IMR-90 (cell line): ENCODE results near the gene APOC1. TPM values are rescaled to one million over a fixed set of nuclear protein-coding genes. Genes with fewer than 3 reads are reported as not detected.

Experiments
- ATAC-seq: fragments of 200-7000 bp; cut with Tn5 transposase; 2 replicates; pipeline ENCODE4 v1.9.1; 2020; ENCODE audit warnings: low read depth, mild to moderate bottlenecking, moderate library complexity
- BruUV-seq: library from RNA; stranded (reverse); fragments of 400-500 nt; replicated peaks from 2 replicates; lab custom pipeline; 2021; lab: Mats Ljungman, UMichigan
- CTCF ChIA-PET: fragments of 300-600 bp; formaldehyde crosslinking; extraction: SDS; loops from one replicate; lab custom pipeline; 2021; ENCODE audit warnings: antibody characterized with exemption; lab: Yijun Ruan, JAX
- POLR2A ChIA-PET: fragments of 300-600 bp; sonication (Branson Sonifier 250); formaldehyde crosslinking; loops from one replicate; lab custom pipeline; 2022; ENCODE audit warnings: antibody characterized with exemption; ENCODE audit not compliant: unreplicated experiment; lab: Charles Lee
- DNase-seq: peaks from one replicate; pipeline ENCODE4 v3.0.0; 2013
- H2AFZ ChIP-seq: replicated peaks from 2 replicates; pipeline ENCODE3; 2013; ENCODE audit warnings: low read length, mild to moderate bottlenecking; ENCODE audit not compliant: poor library complexity
- H2AK5ac ChIP-seq: 2 replicates; pipeline ENCODE4 v1.6.1; 2013; ENCODE audit warnings: low read depth, low read length, inconsistent platforms
- H2AK9ac ChIP-seq: replicated peaks from 2 replicates; pipeline ENCODE3; 2013; ENCODE audit warnings: mild to moderate bottlenecking, low read depth, low read length, moderate library complexity; ENCODE audit not compliant: poor library complexity
- H2BK120ac ChIP-seq: 2 replicates; pipeline ENCODE4 v1.6.1; 2013; ENCODE audit warnings: low read depth, low read length, inconsistent platforms
- H2BK15ac ChIP-seq: 3 replicates; pipeline ENCODE4 v1.6.1; 2013; ENCODE audit warnings: low read depth, low read length, inconsistent platforms
- H2BK20ac ChIP-seq: 2 replicates; pipeline ENCODE4 v1.6.1; 2013; ENCODE audit warnings: low read depth, mild to moderate bottlenecking, inconsistent platforms, low read length, moderate library complexity
- H2BK5ac ChIP-seq: 2 replicates; pipeline ENCODE4 v1.6.1; 2013; ENCODE audit warnings: mild to moderate bottlenecking, low read depth, low read length, inconsistent platforms; ENCODE audit not compliant: poor library complexity, severe bottlenecking
- H3K14ac ChIP-seq: replicated peaks from 2 replicates; pipeline ENCODE4 v1.6.1; 2013; ENCODE audit warnings: low read depth, low read length, inconsistent platforms
- H3K18ac ChIP-seq: 2 replicates; pipeline ENCODE4 v1.6.1; 2013; ENCODE audit warnings: low read depth, low read length, control low read depth
- H3K23ac ChIP-seq: 2 replicates; pipeline ENCODE4 v1.6.1; 2013; ENCODE audit warnings: low read depth, low read length, inconsistent platforms
- H3K27ac ChIP-seq: 2 replicates; pipeline ENCODE4 v1.5.1; 2013; ENCODE audit warnings: mild to moderate bottlenecking, control low read depth, low read length; ENCODE audit not compliant: insufficient read depth
- H3K27me3 ChIP-seq: 2 replicates; pipeline ENCODE4 v1.6.1; 2013; ENCODE audit warnings: low read length; ENCODE audit not compliant: control insufficient read depth, insufficient read depth
- H3K36me3 ChIP-seq: 2 replicates; pipeline ENCODE4 v1.6.1; 2013; ENCODE audit warnings: low read length, mixed read lengths; ENCODE audit not compliant: control insufficient read depth, insufficient read depth
- H3K4ac ChIP-seq: 2 replicates; pipeline ENCODE4 v1.6.1; 2013; ENCODE audit warnings: low read depth, low read length, inconsistent platforms
- H3K4me1 ChIP-seq: 2 replicates; pipeline ENCODE4 v1.6.1; 2013; ENCODE audit warnings: low read length, mixed read lengths; ENCODE audit not compliant: control insufficient read depth, insufficient read depth
- H3K4me2 ChIP-seq: 2 replicates; pipeline ENCODE4 v1.6.1; 2013; ENCODE audit warnings: low read depth, mild to moderate bottlenecking, control low read depth, low read length, moderate library complexity
- H3K4me3 ChIP-seq: 2 replicates; pipeline ENCODE4 v1.5.1; 2013; ENCODE audit warnings: low read depth, mild to moderate bottlenecking, control low read depth, low read length, moderate library complexity; ENCODE audit not compliant: insufficient read depth
- H3K56ac ChIP-seq: 2 replicates; pipeline ENCODE4 v1.6.1; 2013; ENCODE audit warnings: low read length, inconsistent platforms; ENCODE audit not compliant: insufficient read depth; ENCODE audit errors: extremely low read depth
- H3K79me1 ChIP-seq, 2 experiments: 2 replicates each; pipeline ENCODE4 v1.6.1; 2013; ENCODE audit warnings: low read length in 2 of 2, inconsistent platforms in 1 of 2, low read depth in 1 of 2
- H3K9ac ChIP-seq: 2 replicates; pipeline ENCODE4 v1.6.1; 2013; ENCODE audit warnings: low read depth, low read length, control low read depth
- H3K9me1 ChIP-seq: 2 replicates; pipeline ENCODE4 v1.6.1; 2013; ENCODE audit warnings: low read length, inconsistent platforms; ENCODE audit not compliant: insufficient read depth
- H3K9me3 ChIP-seq: 2 replicates; pipeline ENCODE4 v1.6.1; 2013; ENCODE audit warnings: low read length; ENCODE audit not compliant: control insufficient read depth, insufficient read depth
- H4K20me1 ChIP-seq: 2 replicates; pipeline ENCODE4 v1.6.1; 2013; ENCODE audit warnings: low read length, inconsistent platforms; ENCODE audit not compliant: insufficient read depth
- H4K5ac ChIP-seq: 2 replicates; pipeline ENCODE4 v1.6.1; 2013; ENCODE audit warnings: mild to moderate bottlenecking, low read depth, low read length, control low read depth
- H4K8ac ChIP-seq, 2 experiments: 2 replicates each; pipeline ENCODE4 v1.6.1; 2013; ENCODE audit warnings: low read depth in 2 of 2, low read length in 2 of 2, control low read depth in 1 of 2, inconsistent platforms in 1 of 2
- H4K91ac ChIP-seq: 2 replicates; pipeline ENCODE4 v1.6.1; 2013; ENCODE audit warnings: low read depth, low read length, inconsistent platforms; ENCODE audit not compliant: insufficient read depth
- BHLHE40 ChIP-seq: fragments of 150-350 bp; IDR thresholded peaks from 2 replicates; pipeline ENCODE4 v1.6.1; 2016; ENCODE audit warnings: mild to moderate bottlenecking, low read depth, low read length
- CEBPB ChIP-seq: IDR thresholded peaks from 2 replicates; pipeline ENCODE4 v1.6.1; 2012; ENCODE audit warnings: low read depth, low read length, improper control_type of control experiment
- CHD1 ChIP-seq: IDR thresholded peaks from 2 replicates; pipeline ENCODE4 v1.6.1; 2012; ENCODE audit warnings: low read depth, low read length, improper control_type of control experiment
- CTCF ChIP-seq: conservative IDR thresholded peaks from 2 replicates; pipeline ENCODE4 v1.5.1; 2012; ENCODE audit warnings: mild to moderate bottlenecking, low read depth, low read length, improper control_type of control experiment
- FOS ChIP-seq: fragments of 150-350 bp; IDR thresholded peaks from 2 replicates; pipeline ENCODE4 v1.6.1; 2016; ENCODE audit warnings: low read depth, low read length
- MAFK ChIP-seq: IDR thresholded peaks from 2 replicates; pipeline ENCODE4 v1.6.1; 2012; ENCODE audit warnings: low read depth, low read length, improper control_type of control experiment
- MAZ ChIP-seq: IDR thresholded peaks from 2 replicates; pipeline ENCODE4 v1.6.1; 2012; ENCODE audit warnings: low read depth, mild to moderate bottlenecking, low read length, improper control_type of control experiment, moderate library complexity, borderline replicate concordance
- MXI1 ChIP-seq: IDR thresholded peaks from 2 replicates; pipeline ENCODE4 v1.6.1; 2012; ENCODE audit warnings: low read depth, mild to moderate bottlenecking, low read length, moderate library complexity, borderline replicate concordance
- NFE2L2 ChIP-seq: fragments of 150-350 bp; IDR thresholded peaks from 2 replicates; pipeline ENCODE4 v1.6.1; 2016; ENCODE audit warnings: low read depth, mild to moderate bottlenecking, low read length
- POLR2A ChIP-seq: IDR thresholded peaks from 2 replicates; pipeline ENCODE4 v1.6.1; 2012; ENCODE audit warnings: mild to moderate bottlenecking, low read depth, low read length
- RAD21 ChIP-seq: IDR thresholded peaks from 2 replicates; pipeline ENCODE4 v1.6.1; 2012; ENCODE audit warnings: low read length, improper control_type of control experiment
- RCOR1 ChIP-seq: IDR thresholded peaks from 2 replicates; pipeline ENCODE4 v1.6.1; 2012; ENCODE audit warnings: mild to moderate bottlenecking, low read length, improper control_type of control experiment; ENCODE audit not compliant: insufficient replicate concordance
- RFX5 ChIP-seq: IDR thresholded peaks from 2 replicates; pipeline ENCODE4 v1.8.0; 2012; ENCODE audit warnings: low read depth, mild to moderate bottlenecking, low read length, moderate library complexity
- SMC3 ChIP-seq: fragments of 150-350 bp; IDR thresholded peaks from 2 replicates; pipeline ENCODE4 v1.6.1; 2016; ENCODE audit warnings: low read depth, mild to moderate bottlenecking, antibody characterized with exemption, low read length, moderate library complexity
- WGBS, 2 experiments: methylation state at CpG; one replicate each; pipeline versions ENCODE4 v1.1.5 to v1.1.7; 2013; ENCODE audit warnings: missing lambda C conversion rate in 2 of 2; ENCODE audit not compliant: insufficient read length in 1 of 2; ENCODE audit errors: extremely low coverage in 2 of 2; 5-methylcytosine and 5-hydroxymethylcytosine counted together
- dilution Hi-C: fragments of 300-500 bp; cut with HindIII; formaldehyde crosslinking; loops from one replicate; pipeline ENCODE4 v1.14.3; 2018; ENCODE audit warnings: low sequenced_read_pairs; ENCODE audit not compliant: unreplicated experiment
- in situ Hi-C: fragments of 300-500 bp; cut with MboI; formaldehyde crosslinking; loops from 3 replicates; pipeline ENCODE4 v1.14.3; 2019; ENCODE audit warnings: low sequenced_read_pairs, inconsistent platforms, mixed read lengths
- intact Hi-C: fragments of 100-400 bp; cut with micrococcal nuclease; formaldehyde crosslinking; loops from 2 replicates; pipeline ENCODE4 v1.10.0; 2022
- polyA plus RNA-seq, 3 experiments: library from polyadenylated mRNA; depleted of rRNA; stranded (reverse); fragments of >200 nt; gene quantifications; 2 replicates each; pipeline ENCODE4 v1.2.3, GENCODE V29; 2012; ENCODE audit warnings: low replicate concordance in 1 of 3
- total RNA-seq: library from RNA; depleted of rRNA; stranded (reverse); fragments of >200 nt; gene quantifications from 2 replicates; pipeline ENCODE4 v1.2.3, GENCODE V29; 2012
- TF ChIP-seq, protein P1 (sequence below): fragments of 150-350 bp; IDR thresholded peaks from 2 replicates; pipeline ENCODE4 v1.6.1; 2016; ENCODE audit warnings: low read depth, mild to moderate bottlenecking, low read length, moderate library complexity, borderline replicate concordance
- TF ChIP-seq, protein P2 (sequence below): fragments of 150-350 bp; IDR thresholded peaks from 2 replicates; pipeline ENCODE4 v1.6.1; 2017; ENCODE audit warnings: mild to moderate bottlenecking, antibody characterized with exemption, low read length, low read depth

APOC1 gene
- total and polyA plus RNA-seq, 2 of the 4 experiments (the other 2 are of a cell fraction) = 1.1 TPM; not detected in 1

GRCh38 chr19:44903216-44903601 is 11.2 kb upstream of the APOC1 start:
- Histone ChIP-seq H2BK15ac (no peak overlapping the region), H3K79me1 (no peaks in the 10 kb centered on the region; a peak in 2 of 4 replicates), H2BK120ac (no peak overlapping the region), H2AK5ac (no peak overlapping the region), H4K5ac (no peak overlapping the region), H3K4me2 (no peak overlapping the region), H3K9ac (no peak overlapping the region), H2BK20ac (no peak overlapping the region), H3K9me1 (no peaks in the 10 kb centered on the region), H2AFZ (no peak overlapping the region), H3K14ac (no peak overlapping the region), H3K4me3 (no peak overlapping the region), H3K27me3 (peaks cover 8% of the 10 kb centered on the region), H3K18ac (no peak overlapping the region), H4K8ac (no peak overlapping the region), H3K23ac (no peak overlapping the region), H3K27ac (no peak overlapping the region), H3K4ac (no peak overlapping the region), H4K91ac (no peak overlapping the region), H3K4me1 (peaks cover 3% of the 10 kb centered on the region; the same call in 1 of the 2 replicates), H4K20me1 (peaks cover 4% of the 10 kb centered on the region; the same call in 1 of the 2 replicates), H3K56ac (no peak overlapping the region), H3K36me3 (peaks cover 22% of the 10 kb centered on the region), H2BK5ac (no peak overlapping the region), H2AK9ac (no peak overlapping the region), H3K9me3 (no peaks in the 10 kb centered on the region)
- POLR2A ChIA-PET = no interaction called here
- no CpG with 5 or more reads among the region's 15 CpGs for WGBS, 2 experiments
- no TSS peak for BruUV-seq
- ATAC-seq (no peak; the same call in 1 of the 2 replicates), DNase-seq (no peak)
- dilution Hi-C loops = no loop called here
- intact Hi-C loops = loop anchor here (1.0 to 2.0 kb wide), 3 partner anchors 48 to 156 kb away; no protein-coding TSS in a partner anchor
- in situ Hi-C loops = no loop called here
- CTCF ChIA-PET = interaction anchor here (1.6 kb wide), 1 partner anchor 49 kb away, joined by 10 read pairs; no protein-coding TSS in a partner anchor
- TF ChIP-seq NFE2L2 (no peak), MAZ (no peak), CEBPB (no peak), FOS (no peak), RFX5 (no peak), RAD21 (no peak), MXI1 (no peak), POLR2A (no peak), SMC3 (no peak), MAFK (no peak), RCOR1 (no peak), CHD1 (no peak), BHLHE40 (no peak), CTCF (no peak)
- TF ChIP-seq, protein P1, sequence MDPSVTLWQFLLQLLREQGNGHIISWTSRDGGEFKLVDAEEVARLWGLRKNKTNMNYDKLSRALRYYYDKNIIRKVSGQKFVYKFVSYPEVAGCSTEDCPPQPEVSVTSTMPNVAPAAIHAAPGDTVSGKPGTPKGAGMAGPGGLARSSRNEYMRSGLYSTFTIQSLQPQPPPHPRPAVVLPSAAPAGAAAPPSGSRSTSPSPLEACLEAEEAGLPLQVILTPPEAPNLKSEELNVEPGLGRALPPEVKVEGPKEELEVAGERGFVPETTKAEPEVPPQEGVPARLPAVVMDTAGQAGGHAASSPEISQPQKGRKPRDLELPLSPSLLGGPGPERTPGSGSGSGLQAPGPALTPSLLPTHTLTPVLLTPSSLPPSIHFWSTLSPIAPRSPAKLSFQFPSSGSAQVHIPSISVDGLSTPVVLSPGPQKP = no peak
- TF ChIP-seq, protein P2, sequence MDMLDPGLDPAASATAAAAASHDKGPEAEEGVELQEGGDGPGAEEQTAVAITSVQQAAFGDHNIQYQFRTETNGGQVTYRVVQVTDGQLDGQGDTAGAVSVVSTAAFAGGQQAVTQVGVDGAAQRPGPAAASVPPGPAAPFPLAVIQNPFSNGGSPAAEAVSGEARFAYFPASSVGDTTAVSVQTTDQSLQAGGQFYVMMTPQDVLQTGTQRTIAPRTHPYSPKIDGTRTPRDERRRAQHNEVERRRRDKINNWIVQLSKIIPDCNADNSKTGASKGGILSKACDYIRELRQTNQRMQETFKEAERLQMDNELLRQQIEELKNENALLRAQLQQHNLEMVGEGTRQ = no peak
